HT1080 (cell line): Measurements from ENCODE around the gene CBLN1. TPM values are rescaled to one million over a fixed set of nuclear protein-coding genes. Genes with fewer than 3 reads are reported as not detected.
A peak's percentile ranks its signal among the peaks of the same experiment; 100 is the strongest.

ENCODE experiments used
- DNase-seq: peaks from one replicate; pipeline ENCODE4 v3.0.0-alpha.2; 2015; ENCODE audit warnings: low read depth
- polyA plus RNA-seq, 2 experiments: library from polyadenylated mRNA; depleted of rRNA; stranded (reverse); fragments of >200 nt; gene quantifications; 2 replicates each; pipeline ENCODE4 v1.2.3, GENCODE V29; 2015
- total RNA-seq: library from RNA; depleted of rRNA; stranded (reverse); fragments of >200 nt; shearing (Covaris generic); gene quantifications from 2 replicates; pipeline ENCODE4 v1.2.3, GENCODE V29; 2014; rRNA removed

CBLN1 gene
- not detected in 2 replicates for total RNA-seq
- not detected in 2 replicates for polyA plus RNA-seq (2015; cell fraction: cytosol; rRNA removed)
- not detected in 2 replicates for polyA plus RNA-seq (2015; cell fraction: nucleus; rRNA removed)

GRCh38 chr16:49281480-49281842, at the start of gene CBLN1:
Gene CBLN1 (minus strand): TSS chr16:49281838. CDS start chr16:49281465, 373 bp downstream.
- no peak for DNase-seq

GRCh38 chr16:49330562-49331201, 49.0 kb upstream of the CBLN1 start:
- DNase-seq: no peak

- DNase-seq: no peak
Observed at GRCh38 chr16:49328325-49328724, 46.7 kb upstream of the CBLN1 start.

GRCh38 chr16:49327466-49327865, 45.8 kb upstream of the CBLN1 start:
- no peak for DNase-seq

- no peak for DNase-seq
Observed at GRCh38 chr16:49324703-49325102, 43.1 kb upstream of the CBLN1 start.

GRCh38 chr16:49315602-49316001, 34.0 kb upstream of the CBLN1 start:
- no peak for DNase-seq

GRCh38 chr16:49312389-49312985, 30.8 kb upstream of the CBLN1 start:
- DNase-seq: no peak

GRCh38 chr16:49311823-49312222, 30.2 kb upstream of the CBLN1 start:
- no peak for DNase-seq

GRCh38 chr16:49307176-49307575, 25.5 kb upstream of the CBLN1 start:
- peak; percentile 28 for DNase-seq

- DNase-seq: no peak
Observed at GRCh38 chr16:49305406-49305805, 23.8 kb upstream of the CBLN1 start.

GRCh38 chr16:49292413-49292812, 10.8 kb upstream of the CBLN1 start:
- DNase-seq: no peak

GRCh38 chr16:49287572-49287971, 5.9 kb upstream of the CBLN1 start:
- DNase-seq: no peak

GRCh38 chr16:49284962-49285361, 3.3 kb upstream of the CBLN1 start:
- no peak for DNase-seq

- no peak for DNase-seq
Observed at GRCh38 chr16:49283376-49284049, 1.9 kb upstream of the CBLN1 start.

- DNase-seq: no peak
Observed at GRCh38 chr16:49282690-49283375, 1.2 kb upstream of the CBLN1 start.

GRCh38 chr16:49281843-49282642, 405 bp upstream of the CBLN1 start:
- DNase-seq: no peak

GRCh38 chr16:49280841-49281371, 732 bp downstream of the CBLN1 start:
- no peak for DNase-seq

- DNase-seq: no peak
Observed at GRCh38 chr16:49280105-49280741, 1.4 kb downstream of the CBLN1 start.

- DNase-seq: no peak
Observed at GRCh38 chr16:49278944-49279725, 2.5 kb downstream of the CBLN1 start.

- DNase-seq: no peak
Observed at GRCh38 chr16:49278567-49278827, 3.1 kb downstream of the CBLN1 start.
